Measurements from ENCODE around the gene ANKRD66. TPM values are rescaled to one million over a fixed set of nuclear protein-coding genes. Genes with fewer than 3 reads are reported as not detected.

Gene ANKRD66
- total and polyA plus RNA-seq, 4 donors, result not detected

DNA sequence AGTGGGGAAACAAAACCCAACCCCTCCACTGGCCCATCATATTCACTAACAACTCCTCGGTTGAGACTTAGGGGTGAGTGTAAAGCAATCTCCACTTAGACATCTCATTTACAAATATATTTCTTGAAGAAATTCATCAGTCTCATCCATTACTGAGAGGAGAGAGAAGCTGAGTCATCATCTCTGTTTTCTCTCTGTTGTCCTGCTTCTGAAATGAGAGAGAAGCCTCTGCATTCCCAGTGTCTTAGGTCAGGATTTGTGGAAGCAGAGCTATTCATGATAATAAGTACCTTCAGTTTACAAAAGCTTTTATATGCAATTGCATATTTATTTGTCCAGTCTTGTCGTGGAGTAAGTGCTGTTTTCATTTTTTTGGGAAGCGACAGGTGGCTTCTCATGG lies 47.3 kb downstream of the ANKRD66 start:
- no peak for DNase-seq (ENCODE audit: low spot score)
- H3K36me3 ChIP-seq (ENCODE audit: control insufficient read depth in 4 of 4, insufficient read depth in 3 of 4, low read depth in 1 of 4, low read length in 3 of 4), result no peaks in the 10 kb centered on the region
- H3K27me3 ChIP-seq (ENCODE audit: control insufficient read depth in 4 of 4, insufficient read depth in 4 of 4, low read length in 3 of 4), result no peaks in the 10 kb centered on the region
- no peak overlapping the region for H3K27ac ChIP-seq (ENCODE audit: low read depth in 1 of 2, low read length in 2 of 2)
- no peak overlapping the region for H3K4me3 ChIP-seq (ENCODE audit: low read depth in 1 of 3, low read length in 3 of 3)
- TF ChIP-seq RAD21 (IDR thresholded peaks at IDR 0.05), result no peak
- TF ChIP-seq, protein P1, sequence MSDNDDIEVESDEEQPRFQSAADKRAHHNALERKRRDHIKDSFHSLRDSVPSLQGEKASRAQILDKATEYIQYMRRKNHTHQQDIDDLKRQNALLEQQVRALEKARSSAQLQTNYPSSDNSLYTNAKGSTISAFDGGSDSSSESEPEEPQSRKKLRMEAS (IDR thresholded peaks at IDR 0.05), result no peak
- TF ChIP-seq YY1 (IDR thresholded peaks at IDR 0.05), result no peak
- H3K9me3 ChIP-seq (ENCODE audit: control insufficient read depth in 4 of 4, low read length in 3 of 4), result no peaks in the 10 kb centered on the region
- WGBS, result 82% methylated on average over 3 of the region's 3 CpGs
- H3K4me1 ChIP-seq (ENCODE audit: control insufficient read depth in 4 of 4, insufficient read depth in 4 of 4, low read length in 3 of 4), result no peaks in the 10 kb centered on the region
- H3K9ac ChIP-seq (ENCODE audit: low read depth in 1 of 2, low read length in 2 of 2), result no peak overlapping the region

DNA sequence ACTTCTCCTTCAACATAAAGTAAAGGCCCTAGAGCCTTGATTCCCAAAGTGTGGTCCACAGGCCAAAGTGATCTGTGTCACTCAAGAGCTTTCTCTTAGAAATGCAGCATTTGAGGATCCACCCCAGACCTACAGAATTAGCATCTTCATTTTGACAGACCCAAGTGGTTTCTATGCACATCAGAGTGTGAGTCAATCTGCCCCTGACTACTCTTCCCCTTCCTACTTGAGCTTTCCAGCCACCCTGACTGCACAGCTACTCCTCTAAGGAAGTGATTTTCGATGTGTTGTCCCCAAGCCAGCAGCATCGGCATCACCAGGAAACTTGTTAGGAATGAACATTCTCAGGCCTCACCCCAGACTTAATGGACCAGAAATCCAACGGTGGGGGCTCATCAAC lies 49.1 kb downstream of the ANKRD66 start:
- Histone ChIP-seq H3K36me3 (ENCODE audit: control insufficient read depth in 4 of 4, insufficient read depth in 3 of 4, low read depth in 1 of 4, low read length in 3 of 4) (no peaks in the 10 kb centered on the region), H3K4me3 (ENCODE audit: low read depth in 1 of 3, low read length in 3 of 3) (no peak overlapping the region), H3K27ac (ENCODE audit: low read depth in 1 of 2, low read length in 2 of 2) (no peak overlapping the region), H3K9me3 (ENCODE audit: control insufficient read depth in 4 of 4, low read length in 3 of 4) (no peaks in the 10 kb centered on the region), H3K27me3 (ENCODE audit: control insufficient read depth in 4 of 4, insufficient read depth in 4 of 4, low read length in 3 of 4) (no peaks in the 10 kb centered on the region), H3K9ac (ENCODE audit: low read depth in 1 of 2, low read length in 2 of 2) (no peak overlapping the region), H3K4me1 (ENCODE audit: control insufficient read depth in 4 of 4, insufficient read depth in 4 of 4, low read length in 3 of 4) (no peaks in the 10 kb centered on the region)
- TF ChIP-seq, protein P1 (IDR thresholded peaks at IDR 0.05), result no peak
- WGBS, result 92% methylated on average over 3 of the region's 3 CpGs
- no peak for DNase-seq (ENCODE audit: low spot score)

DNA sequence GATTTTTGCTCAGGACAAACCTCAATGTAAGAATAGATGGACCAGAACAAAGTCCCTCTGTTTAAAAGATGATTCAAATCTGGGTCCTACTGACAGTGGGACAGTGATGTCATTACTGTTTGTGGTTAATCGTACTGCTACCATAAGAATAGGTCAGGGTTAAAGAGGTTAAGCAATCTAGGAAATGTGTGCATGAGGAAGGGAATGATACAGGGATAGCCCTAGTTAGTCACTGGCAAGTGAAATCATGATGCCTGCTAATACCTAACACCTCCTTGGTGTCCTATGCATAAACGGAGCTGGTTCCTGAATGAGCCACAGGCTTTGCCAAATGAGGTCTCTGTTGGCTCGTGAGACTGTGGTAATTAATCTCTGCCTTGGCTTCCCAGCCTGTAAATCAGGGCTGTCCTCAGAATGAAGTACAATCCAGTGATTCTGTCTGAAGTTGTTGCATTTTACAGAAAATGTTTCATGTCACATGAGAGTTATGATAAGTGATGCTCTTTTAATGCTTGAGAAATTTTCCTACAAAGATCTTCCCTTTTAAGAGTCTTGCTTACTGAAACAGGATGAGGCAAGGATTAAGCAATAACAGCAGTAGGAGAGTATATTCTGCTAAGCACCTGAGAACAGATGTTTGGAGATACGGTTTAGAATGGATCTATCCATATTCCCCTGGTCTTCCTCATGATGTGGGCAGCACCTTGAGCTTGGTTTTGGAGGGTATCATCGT lies 50.3 kb downstream of the ANKRD66 start:
- DNase-seq (ENCODE audit: low spot score), result no peak
- no peak overlapping the region for H3K9ac ChIP-seq (ENCODE audit: low read depth in 1 of 2, low read length in 2 of 2)
- TF ChIP-seq RXRA (IDR thresholded peaks at IDR 0.05), result no peak
- TF ChIP-seq FOXA1 (IDR thresholded peaks at IDR 0.05), result no peak
- no peaks in the 10 kb centered on the region for H3K36me3 ChIP-seq (ENCODE audit: control insufficient read depth in 4 of 4, insufficient read depth in 3 of 4, low read depth in 1 of 4, low read length in 3 of 4)
- 63% methylated on average over 5 of the region's 5 CpGs for WGBS
- no peaks in the 10 kb centered on the region for H3K27me3 ChIP-seq (ENCODE audit: control insufficient read depth in 4 of 4, insufficient read depth in 4 of 4, low read length in 3 of 4)
- H3K4me1 ChIP-seq (ENCODE audit: control insufficient read depth in 4 of 4, insufficient read depth in 4 of 4, low read length in 3 of 4), result no peaks in the 10 kb centered on the region
- H3K9me3 ChIP-seq (ENCODE audit: control insufficient read depth in 4 of 4, low read length in 3 of 4), result no peaks in the 10 kb centered on the region
- H3K27ac ChIP-seq (ENCODE audit: low read depth in 1 of 2, low read length in 2 of 2), result no peak overlapping the region
- H3K4me3 ChIP-seq (ENCODE audit: low read depth in 1 of 3, low read length in 3 of 3), result no peak overlapping the region

DNA sequence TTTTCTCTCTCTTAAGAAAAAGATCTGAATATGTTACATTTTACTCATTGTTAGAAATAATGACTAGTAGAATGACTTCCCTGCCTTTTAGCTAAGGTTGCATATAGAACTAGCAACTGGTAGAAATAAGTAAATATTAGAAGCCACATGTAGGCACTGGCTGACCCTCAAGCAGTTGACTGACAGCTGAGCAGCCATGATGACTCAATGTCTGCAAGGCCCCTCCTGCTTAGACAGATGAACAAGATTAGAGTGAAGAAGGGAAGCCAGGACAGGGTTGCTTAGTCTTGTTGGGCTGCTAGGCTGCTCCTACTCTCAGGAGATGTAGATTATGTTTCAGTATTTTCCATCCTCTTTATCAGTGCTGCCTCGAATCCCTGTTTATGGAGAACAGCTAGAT lies 52.9 kb downstream of the ANKRD66 start:
- 76% methylated on average over 1 of the region's 1 CpG for WGBS

More for the DNA sequence above, 52.9 kb downstream of the ANKRD66 start:
- TF ChIP-seq HNF4G (IDR thresholded peaks at IDR 0.05) (no peak), RAD21 (IDR thresholded peaks at IDR 0.05) (no peak), FOXA1 (IDR thresholded peaks at IDR 0.05) (no peak), JUND (IDR thresholded peaks at IDR 0.05) (no peak), YY1 (IDR thresholded peaks at IDR 0.05) (no peak), HNF4A (conservative IDR thresholded peaks at IDR 0.05) (no peak)
- TF ChIP-seq, protein P2, sequence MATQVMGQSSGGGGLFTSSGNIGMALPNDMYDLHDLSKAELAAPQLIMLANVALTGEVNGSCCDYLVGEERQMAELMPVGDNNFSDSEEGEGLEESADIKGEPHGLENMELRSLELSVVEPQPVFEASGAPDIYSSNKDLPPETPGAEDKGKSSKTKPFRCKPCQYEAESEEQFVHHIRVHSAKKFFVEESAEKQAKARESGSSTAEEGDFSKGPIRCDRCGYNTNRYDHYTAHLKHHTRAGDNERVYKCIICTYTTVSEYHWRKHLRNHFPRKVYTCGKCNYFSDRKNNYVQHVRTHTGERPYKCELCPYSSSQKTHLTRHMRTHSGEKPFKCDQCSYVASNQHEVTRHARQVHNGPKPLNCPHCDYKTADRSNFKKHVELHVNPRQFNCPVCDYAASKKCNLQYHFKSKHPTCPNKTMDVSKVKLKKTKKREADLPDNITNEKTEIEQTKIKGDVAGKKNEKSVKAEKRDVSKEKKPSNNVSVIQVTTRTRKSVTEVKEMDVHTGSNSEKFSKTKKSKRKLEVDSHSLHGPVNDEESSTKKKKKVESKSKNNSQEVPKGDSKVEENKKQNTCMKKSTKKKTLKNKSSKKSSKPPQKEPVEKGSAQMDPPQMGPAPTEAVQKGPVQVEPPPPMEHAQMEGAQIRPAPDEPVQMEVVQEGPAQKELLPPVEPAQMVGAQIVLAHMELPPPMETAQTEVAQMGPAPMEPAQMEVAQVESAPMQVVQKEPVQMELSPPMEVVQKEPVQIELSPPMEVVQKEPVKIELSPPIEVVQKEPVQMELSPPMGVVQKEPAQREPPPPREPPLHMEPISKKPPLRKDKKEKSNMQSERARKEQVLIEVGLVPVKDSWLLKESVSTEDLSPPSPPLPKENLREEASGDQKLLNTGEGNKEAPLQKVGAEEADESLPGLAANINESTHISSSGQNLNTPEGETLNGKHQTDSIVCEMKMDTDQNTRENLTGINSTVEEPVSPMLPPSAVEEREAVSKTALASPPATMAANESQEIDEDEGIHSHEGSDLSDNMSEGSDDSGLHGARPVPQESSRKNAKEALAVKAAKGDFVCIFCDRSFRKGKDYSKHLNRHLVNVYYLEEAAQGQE (IDR thresholded peaks at IDR 0.05), result no peak
- TF ChIP-seq, protein P3, sequence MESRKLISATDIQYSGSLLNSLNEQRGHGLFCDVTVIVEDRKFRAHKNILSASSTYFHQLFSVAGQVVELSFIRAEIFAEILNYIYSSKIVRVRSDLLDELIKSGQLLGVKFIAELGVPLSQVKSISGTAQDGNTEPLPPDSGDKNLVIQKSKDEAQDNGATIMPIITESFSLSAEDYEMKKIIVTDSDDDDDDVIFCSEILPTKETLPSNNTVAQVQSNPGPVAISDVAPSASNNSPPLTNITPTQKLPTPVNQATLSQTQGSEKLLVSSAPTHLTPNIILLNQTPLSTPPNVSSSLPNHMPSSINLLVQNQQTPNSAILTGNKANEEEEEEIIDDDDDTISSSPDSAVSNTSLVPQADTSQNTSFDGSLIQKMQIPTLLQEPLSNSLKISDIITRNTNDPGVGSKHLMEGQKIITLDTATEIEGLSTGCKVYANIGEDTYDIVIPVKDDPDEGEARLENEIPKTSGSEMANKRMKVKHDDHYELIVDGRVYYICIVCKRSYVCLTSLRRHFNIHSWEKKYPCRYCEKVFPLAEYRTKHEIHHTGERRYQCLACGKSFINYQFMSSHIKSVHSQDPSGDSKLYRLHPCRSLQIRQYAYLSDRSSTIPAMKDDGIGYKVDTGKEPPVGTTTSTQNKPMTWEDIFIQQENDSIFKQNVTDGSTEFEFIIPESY (IDR thresholded peaks at IDR 0.05), result no peak
- TF ChIP-seq, protein P4, sequence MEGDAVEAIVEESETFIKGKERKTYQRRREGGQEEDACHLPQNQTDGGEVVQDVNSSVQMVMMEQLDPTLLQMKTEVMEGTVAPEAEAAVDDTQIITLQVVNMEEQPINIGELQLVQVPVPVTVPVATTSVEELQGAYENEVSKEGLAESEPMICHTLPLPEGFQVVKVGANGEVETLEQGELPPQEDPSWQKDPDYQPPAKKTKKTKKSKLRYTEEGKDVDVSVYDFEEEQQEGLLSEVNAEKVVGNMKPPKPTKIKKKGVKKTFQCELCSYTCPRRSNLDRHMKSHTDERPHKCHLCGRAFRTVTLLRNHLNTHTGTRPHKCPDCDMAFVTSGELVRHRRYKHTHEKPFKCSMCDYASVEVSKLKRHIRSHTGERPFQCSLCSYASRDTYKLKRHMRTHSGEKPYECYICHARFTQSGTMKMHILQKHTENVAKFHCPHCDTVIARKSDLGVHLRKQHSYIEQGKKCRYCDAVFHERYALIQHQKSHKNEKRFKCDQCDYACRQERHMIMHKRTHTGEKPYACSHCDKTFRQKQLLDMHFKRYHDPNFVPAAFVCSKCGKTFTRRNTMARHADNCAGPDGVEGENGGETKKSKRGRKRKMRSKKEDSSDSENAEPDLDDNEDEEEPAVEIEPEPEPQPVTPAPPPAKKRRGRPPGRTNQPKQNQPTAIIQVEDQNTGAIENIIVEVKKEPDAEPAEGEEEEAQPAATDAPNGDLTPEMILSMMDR (IDR thresholded peaks at IDR 0.05; ENCODE audit: low read depth, low read length, missing input control), result no peak
- no peaks in the 10 kb centered on the region for H3K9me3 ChIP-seq (ENCODE audit: control insufficient read depth in 4 of 4, low read length in 3 of 4)
- no peak for DNase-seq (ENCODE audit: low spot score)
- no peak overlapping the region for H3K4me3 ChIP-seq (ENCODE audit: low read depth in 1 of 3, low read length in 3 of 3)
- no peak overlapping the region for H3K9ac ChIP-seq (ENCODE audit: low read depth in 1 of 2, low read length in 2 of 2)
- no peaks in the 10 kb centered on the region for H3K36me3 ChIP-seq (ENCODE audit: control insufficient read depth in 4 of 4, insufficient read depth in 3 of 4, low read depth in 1 of 4, low read length in 3 of 4)
- no peaks in the 10 kb centered on the region for H3K4me1 ChIP-seq (ENCODE audit: control insufficient read depth in 4 of 4, insufficient read depth in 4 of 4, low read length in 3 of 4)
- H3K27ac ChIP-seq (ENCODE audit: low read depth in 1 of 2, low read length in 2 of 2), result no peak overlapping the region
- no peaks in the 10 kb centered on the region for H3K27me3 ChIP-seq (ENCODE audit: control insufficient read depth in 4 of 4, insufficient read depth in 4 of 4, low read length in 3 of 4)
